A673 (cell line): ENCODE measurements around the gene NME1. TPM values are rescaled to one million over a fixed set of nuclear protein-coding genes. Genes with fewer than 3 reads are reported as not detected.

Source experiments
- BruUV-seq: library from RNA; stranded (reverse); fragments of 400-500 nt; replicated peaks from 2 replicates; lab custom pipeline; 2021; lab: Mats Ljungman, UMichigan
- CTCF ChIA-PET: fragments of 300-600 bp; sonication (Branson Sonifier 250); formaldehyde crosslinking; loops from one replicate; lab custom pipeline; 2022; ENCODE audit warnings: antibody characterized with exemption; lab: Charles Lee
- POLR2A ChIA-PET: fragments of 300-600 bp; sonication (Branson Sonifier 250); formaldehyde crosslinking; loops from one replicate; lab custom pipeline; 2022; ENCODE audit warnings: antibody characterized with exemption; ENCODE audit not compliant: low non-redundant PET; lab: Charles Lee
- DNase-seq: peaks from one replicate; pipeline ENCODE4 v3.0.0-alpha.2; 2015; ENCODE audit warnings: low spot score
- H3K27ac ChIP-seq: fragments of 200-600 bp; sonication (generic); 2 replicates; pipeline ENCODE4 v1.5.1; 2016; ENCODE audit warnings: mixed run types, low read depth, mild to moderate bottlenecking, mixed read lengths, antibody characterized with exemption, low read length; ENCODE audit not compliant: poor library complexity, severe bottlenecking
- H3K27me3 ChIP-seq: fragments of 200-600 bp; sonication (generic); replicated peaks from 2 replicates; pipeline ENCODE4 v1.6.1; 2017; ENCODE audit warnings: mixed run types, low read depth, mild to moderate bottlenecking, mixed read lengths, antibody characterized with exemption, low read length; ENCODE audit not compliant: insufficient read depth, poor library complexity
- H3K36me3 ChIP-seq: fragments of 200-600 bp; sonication (generic); 2 replicates; pipeline ENCODE4 v1.6.1; 2016; ENCODE audit warnings: mixed run types, mild to moderate bottlenecking, mixed read lengths, antibody characterized with exemption, low read length; ENCODE audit not compliant: insufficient read depth, poor library complexity, severe bottlenecking
- H3K4me1 ChIP-seq: fragments of 200-600 bp; sonication (generic); 2 replicates; pipeline ENCODE4 v1.6.1; 2017; ENCODE audit warnings: mixed run types, mild to moderate bottlenecking, mixed read lengths, antibody characterized with exemption, low read length; ENCODE audit not compliant: insufficient read depth, poor library complexity, severe bottlenecking
- H3K4me3 ChIP-seq: fragments of 200-600 bp; sonication (generic); 2 replicates; pipeline ENCODE4 v1.5.1; 2016; ENCODE audit warnings: low read depth, mixed run types, mild to moderate bottlenecking, mixed read lengths, low read length; ENCODE audit not compliant: poor library complexity, severe bottlenecking
- H3K9me3 ChIP-seq: fragments of 200-600 bp; sonication (generic); 2 replicates; pipeline ENCODE4 v1.6.1; 2016; ENCODE audit warnings: mixed run types, low read depth, mild to moderate bottlenecking, mixed read lengths, antibody characterized with exemption, low read length; ENCODE audit not compliant: poor library complexity, severe bottlenecking
- EZH2 ChIP-seq: fragments of 200-600 bp; sonication (generic); IDR thresholded peaks from 2 replicates; pipeline ENCODE4 v1.6.1; 2017; ENCODE audit warnings: borderline replicate concordance, low read depth, mild to moderate bottlenecking, mixed read lengths, antibody characterized with exemption, low read length; ENCODE audit not compliant: poor library complexity, severe bottlenecking
- intact Hi-C: fragments of 100-400 bp; cut with micrococcal nuclease; formaldehyde crosslinking; loops from one replicate; pipeline ENCODE4 v1.10.0; 2022; ENCODE audit not compliant: unreplicated experiment
- total RNA-seq: library from RNA; stranded (reverse); gene quantifications from 2 replicates; pipeline ENCODE4 v1.2.3, GENCODE V29; 2021
- TF ChIP-seq, protein P1 (sequence below): fragments of 300-800, 200-600 bp; sonication (generic); conservative IDR thresholded peaks from 2 replicates; pipeline ENCODE4 v1.5.1; 2017; ENCODE audit warnings: low read depth, mild to moderate bottlenecking, antibody characterized with exemption, low read length, moderate library complexity, mixed read lengths

NME1 gene
- total RNA-seq, 1 experiment from 2014 or later, result 498 TPM

GRCh38 chr17:51188271-51188833 is 35.0 kb downstream of the NME1 start:
- ChIA-PET POLR2A (no interaction called here), CTCF (no interaction called here)
- no peaks in the 10 kb centered on the region for H3K27me3 ChIP-seq
- TF ChIP-seq, protein P1, sequence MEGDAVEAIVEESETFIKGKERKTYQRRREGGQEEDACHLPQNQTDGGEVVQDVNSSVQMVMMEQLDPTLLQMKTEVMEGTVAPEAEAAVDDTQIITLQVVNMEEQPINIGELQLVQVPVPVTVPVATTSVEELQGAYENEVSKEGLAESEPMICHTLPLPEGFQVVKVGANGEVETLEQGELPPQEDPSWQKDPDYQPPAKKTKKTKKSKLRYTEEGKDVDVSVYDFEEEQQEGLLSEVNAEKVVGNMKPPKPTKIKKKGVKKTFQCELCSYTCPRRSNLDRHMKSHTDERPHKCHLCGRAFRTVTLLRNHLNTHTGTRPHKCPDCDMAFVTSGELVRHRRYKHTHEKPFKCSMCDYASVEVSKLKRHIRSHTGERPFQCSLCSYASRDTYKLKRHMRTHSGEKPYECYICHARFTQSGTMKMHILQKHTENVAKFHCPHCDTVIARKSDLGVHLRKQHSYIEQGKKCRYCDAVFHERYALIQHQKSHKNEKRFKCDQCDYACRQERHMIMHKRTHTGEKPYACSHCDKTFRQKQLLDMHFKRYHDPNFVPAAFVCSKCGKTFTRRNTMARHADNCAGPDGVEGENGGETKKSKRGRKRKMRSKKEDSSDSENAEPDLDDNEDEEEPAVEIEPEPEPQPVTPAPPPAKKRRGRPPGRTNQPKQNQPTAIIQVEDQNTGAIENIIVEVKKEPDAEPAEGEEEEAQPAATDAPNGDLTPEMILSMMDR, result no peak
- no peak for TF ChIP-seq EZH2
- no peaks in the 10 kb centered on the region for H3K9me3 ChIP-seq
- H3K4me3 ChIP-seq, result no peak overlapping the region
- H3K4me1 ChIP-seq, result no peaks in the 10 kb centered on the region
- H3K36me3 ChIP-seq, result peaks cover 42% of the 10 kb centered on the region
- DNase-seq, result no peak
- H3K27ac ChIP-seq, result no peak overlapping the region
- BruUV-seq, result no TSS peak
- intact Hi-C loops, result no loop called here

- H3K36me3 ChIP-seq, result peaks cover 34% of the 10 kb centered on the region
- intact Hi-C loops, result no loop called here
- H3K27me3 ChIP-seq, result no peaks in the 10 kb centered on the region
- TF ChIP-seq EZH2, result no peak
- TF ChIP-seq, protein P1, result no peak
- DNase-seq, result no peak
- H3K27ac ChIP-seq, result no peak overlapping the region
- H3K4me1 ChIP-seq, result no peaks in the 10 kb centered on the region
- no TSS peak for BruUV-seq
- H3K4me3 ChIP-seq, result no peak overlapping the region
- no peaks in the 10 kb centered on the region for H3K9me3 ChIP-seq
- ChIA-PET POLR2A (no interaction called here), CTCF (no interaction called here)
Observed at GRCh38 chr17:51189162-51189561, 35.8 kb downstream of the NME1 start.

- intact Hi-C loops, result no loop called here
- ChIA-PET CTCF (no interaction called here), POLR2A (no interaction called here)
- DNase-seq, result no peak
- no TSS peak for BruUV-seq
- H3K27ac ChIP-seq, result no peak overlapping the region
- peaks cover 36% of the 10 kb centered on the region for H3K36me3 ChIP-seq
- TF ChIP-seq EZH2, result no peak
- TF ChIP-seq, protein P1, result no peak
- H3K4me1 ChIP-seq, result no peaks in the 10 kb centered on the region
- no peak overlapping the region for H3K4me3 ChIP-seq
- H3K27me3 ChIP-seq, result no peaks in the 10 kb centered on the region
- no peaks in the 10 kb centered on the region for H3K9me3 ChIP-seq
Observed at GRCh38 chr17:51189628-51190027, 36.3 kb downstream of the NME1 start.
